ENCODE results near the gene PPY.

Gene PPY

GRCh38 chr17:43892647-43892952 lies 49.7 kb downstream of the PPY start:
- ATAC-seq (no peak), DNase-seq (no peak)
- peaks cover 4% of the 10 kb centered on the region for H3K27me3 Mint-ChIP-seq
- no peaks in the 10 kb centered on the region for H3K36me3 Mint-ChIP-seq (ENCODE audit: low read depth)
- no peaks in the 10 kb centered on the region for H3K4me1 Mint-ChIP-seq
- no peak overlapping the region for H3K27ac Mint-ChIP-seq
- no peaks in the 10 kb centered on the region for H3K9me3 Mint-ChIP-seq
- no peak overlapping the region for H3K4me3 Mint-ChIP-seq

DNA sequence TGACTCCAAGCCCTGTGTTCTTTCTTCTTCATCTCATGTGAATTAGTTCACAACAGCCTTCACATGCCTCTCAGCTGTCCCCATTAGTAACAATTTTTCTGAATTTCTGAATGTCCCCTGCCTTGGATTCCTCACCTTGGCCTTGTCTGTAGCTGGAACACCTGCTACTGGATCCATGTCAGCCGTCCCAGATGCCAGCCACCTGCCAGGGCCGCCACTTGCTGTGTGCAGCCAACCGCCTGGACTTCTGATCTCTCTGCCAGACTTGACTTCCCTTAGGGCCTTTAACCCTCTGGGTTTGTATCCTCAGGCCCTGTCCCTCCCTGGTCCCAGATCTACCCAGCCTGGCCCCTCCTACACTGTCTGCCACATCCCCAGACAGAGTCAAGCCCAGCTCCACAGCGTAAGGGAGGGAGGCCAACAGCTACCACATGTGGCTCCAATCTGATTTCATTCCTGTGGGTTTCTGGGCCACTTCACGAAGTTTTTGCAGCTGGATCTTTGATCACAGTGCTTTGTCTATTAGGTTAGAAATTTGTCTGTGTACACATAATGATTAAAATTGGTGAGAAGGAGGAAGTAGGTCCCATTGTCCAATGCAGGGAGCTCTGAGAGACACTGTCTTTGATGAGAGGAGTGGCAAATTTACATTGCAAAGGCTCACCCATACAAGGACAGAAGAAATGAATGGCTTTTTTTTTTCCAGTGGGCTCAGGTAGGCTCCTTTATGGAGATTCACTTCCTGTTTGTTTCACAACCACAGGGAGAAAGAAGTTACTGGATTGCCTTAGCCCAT lies 50.2 kb downstream of the PPY start:
- no peak overlapping the region for H3K27ac Mint-ChIP-seq
- H3K4me1 Mint-ChIP-seq: no peaks in the 10 kb centered on the region
- ATAC-seq (no peak), DNase-seq (no peak)
- H3K4me3 Mint-ChIP-seq: no peak overlapping the region
- no peaks in the 10 kb centered on the region for H3K36me3 Mint-ChIP-seq (ENCODE audit: low read depth)
- H3K9me3 Mint-ChIP-seq: no peaks in the 10 kb centered on the region
- peaks cover 4% of the 10 kb centered on the region for H3K27me3 Mint-ChIP-seq

Data from activated naive CD8-positive, alpha-beta T cell treated with anti-CD3 and anti-CD28 coated beads, Interleukin-2, amount 50 U/mL, for 24 hours (primary cell).